HEK293T (cell line): ENCODE measurements around the gene DOCK1.
"Not testable (repeated sequence)": the region's sequence is repeated elsewhere in the genome, so short reads cannot be mapped to it uniquely, and the experiment has no call there.

Experiments used
- CTCF ChIA-PET: fragments of 350-600 bp; formaldehyde crosslinking; extraction: SDS; loops from one replicate; lab custom pipeline; 2021; ENCODE audit warnings: antibody characterized with exemption, inconsistent platforms; lab: Yijun Ruan, JAX
- POLR2A ChIA-PET: fragments of 350-600 bp; formaldehyde crosslinking; extraction: SDS; loops from one replicate; lab custom pipeline; 2020; ENCODE audit warnings: antibody characterized with exemption, inconsistent platforms; lab: Yijun Ruan, JAX
- DNase-seq: peaks from one replicate; pipeline ENCODE4 v3.0.0; 2012; ENCODE audit warnings: mixed read lengths; ENCODE audit errors: extremely low spot score
- ARNT ChIP-seq: fragments of 450-650 bp; IDR thresholded peaks from 2 replicates; pipeline ENCODE4 v1.6.1; 2017; ENCODE audit warnings: mild to moderate bottlenecking
- BHLHE40 ChIP-seq: fragments of 450-650 bp; IDR thresholded peaks from 2 replicates; pipeline ENCODE4 v1.6.1; 2016; ENCODE audit warnings: mild to moderate bottlenecking, moderate library complexity, borderline replicate concordance
- CTBP1 ChIP-seq: fragments of 450-650 bp; IDR thresholded peaks from 2 replicates; pipeline ENCODE4 v1.6.1; 2016; ENCODE audit warnings: borderline replicate concordance
- ELF4 ChIP-seq: fragments of 450-650 bp; IDR thresholded peaks from 2 replicates; pipeline ENCODE4 v1.6.1; 2017; ENCODE audit warnings: antibody characterized with exemption
- FOXA1 ChIP-seq: fragments of 450-650 bp; IDR thresholded peaks from 2 replicates; pipeline ENCODE4 v1.6.1; 2016; ENCODE audit warnings: mild to moderate bottlenecking
- FOXK2 ChIP-seq: fragments of 450-650 bp; IDR thresholded peaks from 2 replicates; pipeline ENCODE4 v1.6.1; 2016; ENCODE audit warnings: mild to moderate bottlenecking
- FOXM1 ChIP-seq: fragments of 450-650 bp; IDR thresholded peaks from 2 replicates; pipeline ENCODE4 v1.6.1; 2017; ENCODE audit warnings: mild to moderate bottlenecking, borderline replicate concordance
- HDGF ChIP-seq: fragments of 450-650 bp; IDR thresholded peaks from 2 replicates; pipeline ENCODE4 v1.6.1; 2017; ENCODE audit warnings: antibody characterized with exemption, borderline replicate concordance
- L3MBTL2 ChIP-seq: fragments of 450-650 bp; conservative IDR thresholded peaks from 2 replicates; pipeline ENCODE4 v1.6.1; 2016; ENCODE audit warnings: mild to moderate bottlenecking
- LEF1 ChIP-seq: fragments of 450-650 bp; IDR thresholded peaks from 2 replicates; pipeline ENCODE4 v1.6.1; 2017; ENCODE audit warnings: mild to moderate bottlenecking, borderline replicate concordance
- NFRKB ChIP-seq: fragments of 450-650 bp; IDR thresholded peaks from 2 replicates; pipeline ENCODE4 v1.6.1; 2016; ENCODE audit warnings: mild to moderate bottlenecking, moderate library complexity
- SP1 ChIP-seq: fragments of 450-650 bp; IDR thresholded peaks from 2 replicates; pipeline ENCODE4 v1.6.1; 2017
- SUZ12 ChIP-seq: fragments of 450-650 bp; IDR thresholded peaks from 2 replicates; pipeline ENCODE4 v1.6.1; 2016; ENCODE audit warnings: mild to moderate bottlenecking
- TARDBP ChIP-seq: fragments of 450-650 bp; IDR thresholded peaks from 2 replicates; pipeline ENCODE4 v1.6.1; 2016
- ZNF384 ChIP-seq: fragments of 450-650 bp; IDR thresholded peaks from 2 replicates; pipeline ENCODE4 v1.6.1; 2016
- TF ChIP-seq, protein P1 (sequence below): fragments of 450-650 bp; IDR thresholded peaks from 2 replicates; pipeline ENCODE4 v1.6.1; 2016

DOCK1 gene

GRCh38 chr10:126892226-126893175, 12.7 kb upstream of the DOCK1 start:
- CTCF ChIA-PET = no interaction called here
- no peak for TF ChIP-seq CTBP1
- TF ChIP-seq SP1 = no peak
- no peak for TF ChIP-seq ELF4
- no peak for TF ChIP-seq ZNF384
- no peak for TF ChIP-seq SUZ12
- TF ChIP-seq FOXM1 = no peak
- no peak for TF ChIP-seq HDGF
- TF ChIP-seq BHLHE40 = no peak
- no peak for TF ChIP-seq LEF1
- TF ChIP-seq L3MBTL2 = no peak
- TF ChIP-seq FOXK2 = no peak
- TF ChIP-seq, protein P1, sequence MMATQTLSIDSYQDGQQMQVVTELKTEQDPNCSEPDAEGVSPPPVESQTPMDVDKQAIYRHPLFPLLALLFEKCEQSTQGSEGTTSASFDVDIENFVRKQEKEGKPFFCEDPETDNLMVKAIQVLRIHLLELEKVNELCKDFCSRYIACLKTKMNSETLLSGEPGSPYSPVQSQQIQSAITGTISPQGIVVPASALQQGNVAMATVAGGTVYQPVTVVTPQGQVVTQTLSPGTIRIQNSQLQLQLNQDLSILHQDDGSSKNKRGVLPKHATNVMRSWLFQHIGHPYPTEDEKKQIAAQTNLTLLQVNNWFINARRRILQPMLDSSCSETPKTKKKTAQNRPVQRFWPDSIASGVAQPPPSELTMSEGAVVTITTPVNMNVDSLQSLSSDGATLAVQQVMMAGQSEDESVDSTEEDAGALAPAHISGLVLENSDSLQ = no peak
- no peak for TF ChIP-seq ARNT
- TF ChIP-seq FOXA1 = no peak
- TF ChIP-seq NFRKB = no peak
- TF ChIP-seq TARDBP = no peak
- no peak for DNase-seq
- POLR2A ChIA-PET = no interaction called here

DNA sequence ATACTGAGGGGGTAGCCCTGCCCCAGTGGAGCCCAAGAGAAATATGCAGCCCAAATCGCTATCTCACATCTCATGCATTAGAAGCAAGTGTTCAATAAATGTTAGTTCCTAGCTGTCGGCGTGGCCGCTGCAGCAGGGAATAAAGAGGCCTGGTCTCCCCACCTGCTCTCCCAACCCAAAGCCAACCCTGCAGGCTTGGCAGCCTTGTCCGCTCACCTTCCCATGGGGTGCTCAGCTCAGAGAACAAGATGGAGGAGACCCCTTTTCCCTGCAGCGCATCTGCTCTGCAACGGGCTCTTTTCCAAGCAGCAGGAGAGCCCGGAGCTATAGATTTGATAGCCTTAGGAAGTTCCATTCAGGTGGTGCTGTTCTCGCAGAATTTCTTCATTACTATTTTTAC, 12.0 kb upstream of the DOCK1 start:
- TF ChIP-seq L3MBTL2 = no peak
- no peak for TF ChIP-seq ELF4
- TF ChIP-seq LEF1 = no peak
- no peak for TF ChIP-seq HDGF
- TF ChIP-seq TARDBP = no peak
- no peak for TF ChIP-seq CTBP1
- TF ChIP-seq SP1 = no peak
- TF ChIP-seq, protein P1 = no peak
- TF ChIP-seq FOXM1 = no peak
- TF ChIP-seq ZNF384 = no peak
- no peak for TF ChIP-seq ARNT
- no peak for TF ChIP-seq FOXK2
- TF ChIP-seq SUZ12 = no peak
- no peak for TF ChIP-seq FOXA1
- no peak for TF ChIP-seq NFRKB
- no peak for TF ChIP-seq BHLHE40
- DNase-seq = no peak
- CTCF ChIA-PET = no interaction called here

GRCh38 chr10:126893841-126894240, 11.4 kb upstream of the DOCK1 start:
- no peak for DNase-seq
- POLR2A ChIA-PET = no interaction called here
- no peak for TF ChIP-seq LEF1
- CTCF ChIA-PET = no interaction called here

More for the DNA sequence above, 12.0 kb upstream of the DOCK1 start:
- POLR2A ChIA-PET = no interaction called here

GRCh38 chr10:126895214-126895781, 9.9 kb upstream of the DOCK1 start:
- DNase-seq = no peak
- TF ChIP-seq CTBP1 (no peak), LEF1 (no peak), BHLHE40 (no peak), ARNT (no peak), NFRKB (no peak), FOXM1 (no peak), ZNF384 (no peak), FOXA1 (no peak), FOXK2 (no peak), SUZ12 (no peak), SP1 (no peak), TARDBP (no peak), HDGF (no peak), L3MBTL2 (no peak), ELF4 (no peak)
- TF ChIP-seq, protein P1 = no peak
- POLR2A ChIA-PET = no interaction called here
- CTCF ChIA-PET = no interaction called here

- TF ChIP-seq BHLHE40 = no peak
- no peak for TF ChIP-seq CTBP1
- no peak for TF ChIP-seq ZNF384
- TF ChIP-seq TARDBP = no peak
- no peak for TF ChIP-seq LEF1
- no peak for TF ChIP-seq FOXA1
- TF ChIP-seq, protein P1 = no peak
- TF ChIP-seq FOXK2 = no peak
- no peak for TF ChIP-seq L3MBTL2
- no peak for TF ChIP-seq SUZ12
- no peak for TF ChIP-seq NFRKB
- TF ChIP-seq ARNT = no peak
- no peak for TF ChIP-seq SP1
- TF ChIP-seq ELF4 = no peak
- no peak for TF ChIP-seq FOXM1
- ChIA-PET POLR2A (no interaction called here), CTCF (no interaction called here)
- no peak for DNase-seq
These were observed 6.8 kb upstream of the DOCK1 start for GRCh38 chr10:126898460-126898859.

GRCh38 chr10:126899529-126899928, 5.7 kb upstream of the DOCK1 start:
- DNase-seq, CTCF ChIA-PET, POLR2A ChIA-PET: not testable (repeated sequence)
